ENCODE measurements around the gene CCDC33.

DNA sequence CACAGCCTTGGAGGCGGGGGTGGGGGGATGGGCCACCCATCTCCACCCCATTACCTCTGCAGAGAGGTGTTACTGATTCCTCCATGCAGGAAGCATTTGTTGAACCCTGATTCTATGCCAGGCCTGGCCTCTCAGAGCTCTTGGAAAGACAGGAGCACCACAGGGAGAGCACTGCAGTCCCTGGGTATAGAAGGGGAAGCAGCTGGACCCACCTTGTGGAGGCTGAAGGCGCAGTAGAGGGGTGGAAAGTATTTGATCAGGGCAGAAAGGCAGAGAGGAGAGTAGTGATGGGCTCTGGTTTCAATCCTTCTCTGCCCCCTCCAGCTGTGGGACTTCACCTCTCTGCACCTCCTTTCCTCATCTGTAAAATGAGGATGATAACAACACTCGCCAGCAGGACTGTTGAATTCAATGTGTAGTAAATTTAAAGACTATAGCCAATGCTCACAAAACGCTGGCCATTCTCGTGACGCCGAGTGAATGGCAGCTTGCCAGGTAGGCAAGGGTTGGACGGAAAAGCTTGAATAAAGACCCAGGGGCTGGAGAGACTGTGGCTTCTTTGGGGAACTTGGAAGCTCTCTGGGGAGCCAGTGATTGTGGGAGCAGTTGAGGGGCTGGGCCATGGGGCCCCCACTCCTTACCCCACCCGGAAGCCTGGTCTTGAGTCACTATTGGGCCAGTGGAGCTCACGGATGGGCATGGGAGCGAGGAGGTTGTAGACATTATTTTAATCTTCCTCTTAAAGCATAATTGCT, 8.0 kb upstream of the CCDC33 start:
- TF ChIP-seq, protein P1, sequence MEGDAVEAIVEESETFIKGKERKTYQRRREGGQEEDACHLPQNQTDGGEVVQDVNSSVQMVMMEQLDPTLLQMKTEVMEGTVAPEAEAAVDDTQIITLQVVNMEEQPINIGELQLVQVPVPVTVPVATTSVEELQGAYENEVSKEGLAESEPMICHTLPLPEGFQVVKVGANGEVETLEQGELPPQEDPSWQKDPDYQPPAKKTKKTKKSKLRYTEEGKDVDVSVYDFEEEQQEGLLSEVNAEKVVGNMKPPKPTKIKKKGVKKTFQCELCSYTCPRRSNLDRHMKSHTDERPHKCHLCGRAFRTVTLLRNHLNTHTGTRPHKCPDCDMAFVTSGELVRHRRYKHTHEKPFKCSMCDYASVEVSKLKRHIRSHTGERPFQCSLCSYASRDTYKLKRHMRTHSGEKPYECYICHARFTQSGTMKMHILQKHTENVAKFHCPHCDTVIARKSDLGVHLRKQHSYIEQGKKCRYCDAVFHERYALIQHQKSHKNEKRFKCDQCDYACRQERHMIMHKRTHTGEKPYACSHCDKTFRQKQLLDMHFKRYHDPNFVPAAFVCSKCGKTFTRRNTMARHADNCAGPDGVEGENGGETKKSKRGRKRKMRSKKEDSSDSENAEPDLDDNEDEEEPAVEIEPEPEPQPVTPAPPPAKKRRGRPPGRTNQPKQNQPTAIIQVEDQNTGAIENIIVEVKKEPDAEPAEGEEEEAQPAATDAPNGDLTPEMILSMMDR (IDR thresholded peaks at IDR 0.05; ENCODE audit: low read depth, low read length) = no peak
- no peak for TF ChIP-seq EZH2phosphoT487 (IDR thresholded peaks at IDR 0.05; ENCODE audit: low read depth)

Measured in OCI-LY3 (cell line).